Fibroblast of mammary gland (primary cell): ENCODE data around the gene TMEM44.

Source experiments
- DNase-seq: peaks from one replicate; pipeline ENCODE4 v3.0.0-alpha.2; 2010; ENCODE audit warnings: low read depth
- H3K4me3 ChIP-seq: 2 replicates; pipeline ENCODE4 v1.5.1; 2011; ENCODE audit warnings: low read depth, mild to moderate bottlenecking, low read length, moderate library complexity; ENCODE audit not compliant: control insufficient read depth
- CTCF ChIP-seq: conservative IDR thresholded peaks from 2 replicates; pipeline ENCODE4 v1.5.1; 2011; ENCODE audit warnings: low read depth, low read length, inconsistent platforms; ENCODE audit not compliant: control insufficient read depth, insufficient read depth

TMEM44 gene

GRCh38 chr3:194574639-194575483 lies 58.4 kb downstream of the TMEM44 start:
- peak; percentile 92 for DNase-seq
- TF ChIP-seq CTCF: peak; percentile 44
- H3K4me3 ChIP-seq: no peak overlapping the region

GRCh38 chr3:194573680-194574437 lies 59.4 kb downstream of the TMEM44 start:
- no peak overlapping the region for H3K4me3 ChIP-seq
- peak; percentile 50 for TF ChIP-seq CTCF
- peak; percentile 77 for DNase-seq

- TF ChIP-seq CTCF: no peak
- DNase-seq: peak; percentile 92
- no peak overlapping the region for H3K4me3 ChIP-seq
Measured at GRCh38 chr3:194572944-194573491, 60.2 kb downstream of the TMEM44 start.

GRCh38 chr3:194572143-194572789 lies 61.0 kb downstream of the TMEM44 start:
- DNase-seq: peak; percentile 99
- H3K4me3 ChIP-seq: no peak overlapping the region
- TF ChIP-seq CTCF: no peak

- TF ChIP-seq CTCF: no peak
- DNase-seq: peak; percentile 37
- H3K4me3 ChIP-seq: no peak overlapping the region
Measured at GRCh38 chr3:194571491-194572142, 61.6 kb downstream of the TMEM44 start.

GRCh38 chr3:194570898-194571297 lies 62.3 kb downstream of the TMEM44 start:
- TF ChIP-seq CTCF: no peak
- no peak for DNase-seq
- no peak overlapping the region for H3K4me3 ChIP-seq
